Activated T-helper 2 cell treated with anti-CD3 and anti-CD28 coated beads, Interferon-gamma antibody, Interleukin-2, Interleukin-4, amounts not matched to agents 10 μg/mL and 5 μg/mL and 100 μg/mL, durations not matched to agents 14 hours and 24 hours and 36 hours (primary cell): ENCODE results near the gene GNGT1. TPM values are rescaled to one million over a fixed set of nuclear protein-coding genes. Genes with fewer than 3 reads are reported as not detected.
A peak's percentile ranks its signal among the peaks of the same experiment; 100 is the strongest.
"Not testable (repeated sequence)": the region's sequence is repeated elsewhere in the genome, so short reads cannot be mapped to it uniquely, and the experiment has no call there.

ENCODE experiments used
- DNase-seq: peaks from one replicate; pipeline ENCODE4 v3.0.0; 2021; ENCODE audit warnings: low spot score
- H3K27ac Mint-ChIP-seq: one replicate; pipeline ENCODE4 v1.8.0; 2021; ENCODE audit warnings: mixed read lengths
- H3K27me3 Mint-ChIP-seq: one replicate; pipeline ENCODE4 v1.8.0; 2021; ENCODE audit warnings: low read depth, mixed read lengths
- H3K36me3 Mint-ChIP-seq: one replicate; pipeline ENCODE4 v1.8.0; 2021; ENCODE audit warnings: low read depth, mixed read lengths
- H3K4me1 Mint-ChIP-seq: one replicate; pipeline ENCODE4 v1.8.0; 2021; ENCODE audit warnings: low read depth, mixed read lengths
- H3K4me3 Mint-ChIP-seq: one replicate; pipeline ENCODE4 v1.8.0; 2021; ENCODE audit warnings: low read depth, mild to moderate bottlenecking, moderate library complexity, mixed read lengths
- H3K9me3 Mint-ChIP-seq: one replicate; pipeline ENCODE4 v1.8.0; 2021; ENCODE audit warnings: mixed read lengths
- intact Hi-C: fragments of 100-400 bp; cut with micrococcal nuclease; formaldehyde crosslinking; loops from one replicate; pipeline ENCODE4 v1.15.1; 2023
- total RNA-seq: library from RNA; stranded (reverse); gene quantifications from 2 replicates; pipeline ENCODE4 v1.2.3, GENCODE V29; 2022

The GNGT1 gene
- total RNA-seq, 1 donor from 2014 or later, result not detected

DNA sequence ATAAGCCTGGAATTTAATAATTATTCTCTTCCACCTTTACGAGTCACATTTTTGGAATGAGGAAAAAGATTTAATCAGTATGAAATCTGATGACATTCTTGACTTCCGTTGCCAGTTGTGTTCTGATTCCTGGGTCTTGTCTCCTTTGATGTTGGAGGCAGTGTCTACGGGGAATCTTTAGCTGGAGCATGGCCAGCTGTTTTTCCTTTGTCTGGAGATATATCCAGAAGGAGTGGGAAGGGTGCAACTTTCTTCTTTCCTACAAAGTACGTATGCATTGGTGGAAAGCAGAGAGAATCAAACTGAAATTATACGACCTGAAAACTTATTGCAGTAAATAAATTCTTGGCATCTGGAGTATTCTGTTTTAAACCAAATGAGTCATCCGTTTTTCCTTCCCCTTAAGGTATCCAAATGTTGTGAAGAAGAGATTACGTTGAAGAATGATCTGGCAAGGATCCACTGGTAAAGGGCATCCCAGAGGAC is 8.3 kb downstream of the GNGT1 start:
- Mint-ChIP-seq H3K36me3 (no peaks in the 10 kb centered on the region), H3K4me1 (no peaks in the 10 kb centered on the region), H3K9me3 (no peaks in the 10 kb centered on the region), H3K4me3 (no peak overlapping the region), H3K27me3 (peaks cover 14% of the 10 kb centered on the region), H3K27ac (no peak overlapping the region)
- intact Hi-C loops, result no loop called here
- DNase-seq, result no peak

DNA sequence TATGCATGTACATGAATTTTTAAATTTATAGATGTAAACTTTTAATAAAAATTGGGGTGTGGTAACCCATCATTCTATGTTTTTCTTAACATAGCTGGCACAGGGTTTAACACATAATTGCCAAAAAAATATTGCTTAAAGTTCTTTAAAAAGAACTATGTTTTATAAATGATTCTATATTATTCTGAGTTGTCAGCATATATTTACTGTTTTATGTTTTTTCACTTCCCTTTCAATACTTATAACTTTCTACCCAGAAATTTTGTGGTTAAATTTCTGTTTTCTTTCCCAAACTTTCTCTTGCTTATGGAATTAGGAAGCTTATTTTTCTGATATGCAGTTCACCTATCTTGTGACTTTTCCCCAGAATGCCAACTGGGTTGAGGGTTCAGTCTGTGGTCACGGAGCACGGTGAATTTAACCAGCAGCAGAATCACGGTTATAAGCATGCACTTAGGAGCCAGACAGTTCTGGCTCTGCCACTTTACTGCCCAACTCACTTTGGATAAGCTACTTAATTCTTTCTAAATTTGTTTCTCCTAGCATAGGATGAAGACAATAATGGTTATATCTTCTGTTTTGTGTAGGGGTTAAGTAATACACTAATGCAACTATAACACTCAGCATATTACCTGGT is 9.0 kb downstream of the GNGT1 start:
- H3K4me1 Mint-ChIP-seq, H3K9me3 Mint-ChIP-seq, H3K36me3 Mint-ChIP-seq, DNase-seq, intact Hi-C loops, H3K4me3 Mint-ChIP-seq, H3K27ac Mint-ChIP-seq: not testable (repeated sequence)
- H3K27me3 Mint-ChIP-seq, result peaks cover 15% of the 10 kb centered on the region

DNA sequence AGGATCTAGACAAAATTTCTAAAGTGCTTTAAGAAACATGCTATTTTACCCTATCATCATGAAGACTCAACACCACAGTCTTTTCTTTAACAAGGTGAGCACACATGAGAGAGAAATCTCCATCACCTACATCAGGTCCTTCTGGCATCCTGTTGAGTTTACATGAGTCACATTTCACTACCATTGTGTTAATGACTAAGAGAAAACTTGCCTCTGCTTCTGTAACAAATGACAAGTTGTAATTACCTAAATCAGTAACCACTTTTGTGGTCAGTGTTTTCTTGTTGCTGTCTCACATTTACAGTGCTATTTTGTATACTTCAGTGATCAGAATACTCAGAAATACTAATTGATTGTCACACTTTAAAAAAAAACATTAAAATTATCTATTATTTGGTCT is 9.5 kb downstream of the GNGT1 start:
- DNase-seq, H3K4me3 Mint-ChIP-seq, intact Hi-C loops, H3K36me3 Mint-ChIP-seq, H3K27ac Mint-ChIP-seq, H3K9me3 Mint-ChIP-seq, H3K4me1 Mint-ChIP-seq: not testable (repeated sequence)
- peaks cover 15% of the 10 kb centered on the region for H3K27me3 Mint-ChIP-seq

DNA sequence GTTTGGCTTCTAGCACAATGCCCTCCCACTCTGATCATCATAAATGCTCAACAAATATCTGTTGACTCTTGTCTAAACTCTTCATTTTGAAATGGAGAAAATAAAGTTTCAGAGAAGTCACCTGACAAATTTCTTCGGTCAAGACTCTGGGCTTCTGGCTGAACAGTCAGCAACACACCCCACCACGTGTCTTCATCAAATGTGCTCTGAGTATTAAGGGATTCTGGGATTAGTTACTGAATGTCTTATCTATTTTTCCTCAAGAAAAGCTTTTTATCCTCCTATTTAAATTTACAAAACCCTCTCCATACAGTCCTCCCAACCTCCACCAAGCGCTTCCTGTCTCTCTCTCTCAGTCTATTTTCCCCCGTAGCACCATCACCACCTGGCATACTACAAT is 9.9 kb downstream of the GNGT1 start:
- DNase-seq, intact Hi-C loops, H3K27ac Mint-ChIP-seq, H3K4me1 Mint-ChIP-seq, H3K36me3 Mint-ChIP-seq, H3K4me3 Mint-ChIP-seq, H3K9me3 Mint-ChIP-seq: not testable (repeated sequence)
- peaks cover 20% of the 10 kb centered on the region for H3K27me3 Mint-ChIP-seq

DNA sequence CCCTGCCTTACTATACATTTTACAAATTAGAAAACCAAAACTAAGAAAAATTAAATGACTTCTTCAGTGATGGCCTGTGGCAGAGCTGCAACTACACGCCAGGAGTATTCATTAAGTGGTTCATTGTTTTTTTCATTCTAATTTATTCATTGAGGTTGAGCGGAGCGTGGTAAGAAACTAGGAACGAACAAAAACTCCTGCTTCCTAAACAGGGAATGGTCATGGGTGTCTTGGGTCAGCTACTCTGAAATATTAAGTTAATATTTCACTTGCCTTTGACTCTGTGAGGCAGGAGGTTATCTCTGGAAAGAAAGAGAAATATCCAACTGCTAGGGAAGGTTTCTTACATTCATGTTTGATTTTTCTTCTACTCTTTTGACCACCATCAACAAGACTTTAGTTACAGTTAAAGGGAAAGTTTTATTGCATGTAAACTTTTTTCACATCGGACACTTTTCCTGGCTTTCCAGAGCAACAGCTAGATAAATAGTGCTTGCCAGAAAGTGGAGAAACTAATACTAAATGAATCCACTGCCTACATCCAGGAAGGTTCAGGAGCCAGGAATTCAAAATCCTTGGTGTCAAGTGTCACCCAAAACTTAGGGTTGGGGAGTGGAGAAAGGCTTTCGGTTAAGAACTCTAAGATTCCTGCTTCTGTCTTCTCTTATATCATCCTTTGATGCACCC is 14.3 kb downstream of the GNGT1 start:
- no peak for DNase-seq
- Mint-ChIP-seq H3K4me1 (peaks cover 4% of the 10 kb centered on the region), H3K27me3 (peaks cover 34% of the 10 kb centered on the region), H3K4me3 (no peak overlapping the region), H3K27ac (no peak overlapping the region), H3K9me3 (no peaks in the 10 kb centered on the region), H3K36me3 (no peaks in the 10 kb centered on the region)
- intact Hi-C loops, result loop anchor here (5.0 kb wide), 1 partner anchor 82 kb away; the partner anchor contains the start of gene BET1

DNA sequence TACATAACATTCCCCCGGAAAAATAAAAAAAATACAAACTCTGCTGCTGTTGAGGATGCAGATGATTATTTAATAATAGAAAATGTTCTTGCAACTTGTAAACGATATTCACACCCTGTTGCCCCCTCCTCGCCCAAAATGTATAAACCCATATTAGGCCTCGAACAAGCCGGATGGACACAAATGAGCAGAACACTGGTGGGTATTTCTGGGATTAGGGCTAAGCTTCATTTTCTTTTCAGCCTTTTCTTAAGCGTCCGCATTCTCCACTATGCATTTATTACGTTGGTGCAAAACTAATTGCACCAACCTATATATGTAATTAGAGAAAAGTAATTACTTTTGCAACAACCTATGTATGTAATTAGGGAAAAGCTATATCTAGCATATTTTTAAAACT is 14.8 kb downstream of the GNGT1 start:
- H3K4me1 Mint-ChIP-seq, result peaks cover 4% of the 10 kb centered on the region
- no peak for DNase-seq
- no peaks in the 10 kb centered on the region for H3K9me3 Mint-ChIP-seq
- no peaks in the 10 kb centered on the region for H3K36me3 Mint-ChIP-seq
- intact Hi-C loops, result loop anchor here (5.0 kb wide), 1 partner anchor 81 kb away; the partner anchor contains the start of gene BET1
- H3K4me3 Mint-ChIP-seq, result peak overlapping the region; percentile 51
- H3K27ac Mint-ChIP-seq, result no peak overlapping the region
- peaks cover 34% of the 10 kb centered on the region for H3K27me3 Mint-ChIP-seq

DNA sequence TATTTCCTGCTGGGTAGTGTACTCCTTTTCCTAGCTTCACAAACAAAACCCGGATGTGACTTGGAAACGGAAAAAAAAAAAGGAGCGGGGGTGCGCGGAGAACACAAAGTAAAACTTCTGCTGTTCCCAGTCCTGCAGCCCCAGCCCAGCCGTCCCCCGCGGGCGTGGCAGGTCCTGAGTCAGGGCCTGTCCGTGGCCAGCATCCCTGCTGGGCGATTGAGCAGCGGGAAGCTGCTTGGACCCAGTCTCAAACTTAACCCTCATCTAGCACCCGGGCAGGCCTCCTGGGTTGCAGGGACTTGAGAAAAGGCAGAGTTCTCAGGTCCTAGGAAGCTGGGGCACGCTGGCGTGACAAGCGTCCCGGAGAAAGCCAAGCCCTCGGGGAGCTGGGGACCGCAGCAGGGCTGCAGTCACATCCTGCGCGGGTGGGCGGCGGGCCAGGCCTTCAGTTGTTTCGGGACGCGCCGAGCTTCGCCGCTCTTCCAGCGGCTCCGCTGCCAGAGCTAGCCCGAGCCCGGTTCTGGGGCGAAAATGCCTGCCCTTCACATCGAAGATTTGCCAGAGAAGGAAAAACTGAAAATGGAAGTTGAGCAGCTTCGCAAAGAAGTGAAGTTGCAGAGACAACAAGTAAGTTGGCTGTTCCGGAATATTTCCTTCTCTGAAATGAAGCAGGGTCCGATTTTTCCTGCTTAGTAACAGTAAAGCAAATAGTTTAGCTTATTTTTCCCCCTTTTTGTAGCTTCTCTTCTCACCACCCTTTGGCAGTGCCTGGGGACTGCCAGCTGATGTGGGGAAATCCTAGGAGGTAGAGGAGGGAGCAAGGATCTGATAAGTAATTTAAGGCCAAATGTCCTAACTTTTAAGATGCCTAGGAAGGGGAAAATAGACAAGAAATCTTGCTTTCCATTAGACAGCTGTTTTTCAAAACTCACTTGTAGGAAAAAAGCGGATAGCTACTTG is 15.5 kb downstream of the GNGT1 start, which contains the start of gene GNG11:
TSS of gene GNG11 (plus strand) at position 129 of the 960 bp plus-strand sequence. CDS start at position 532, 403 bp downstream.
- intact Hi-C loops, result loop anchor here (5.0 kb wide), 1 partner anchor 80 kb away; the partner anchor contains the start of gene BET1
- peak; percentile 8 for DNase-seq
- peaks cover 31% of the 10 kb centered on the region for H3K27me3 Mint-ChIP-seq
- H3K4me3 Mint-ChIP-seq, result peak within 1 kb of the TSS; percentile 51
- H3K36me3 Mint-ChIP-seq, result no peaks in the 10 kb centered on the region
- peaks cover 4% of the 10 kb centered on the region for H3K4me1 Mint-ChIP-seq
- no peak within 1 kb of the TSS for H3K27ac Mint-ChIP-seq
- no peaks in the 10 kb centered on the region for H3K9me3 Mint-ChIP-seq

DNA sequence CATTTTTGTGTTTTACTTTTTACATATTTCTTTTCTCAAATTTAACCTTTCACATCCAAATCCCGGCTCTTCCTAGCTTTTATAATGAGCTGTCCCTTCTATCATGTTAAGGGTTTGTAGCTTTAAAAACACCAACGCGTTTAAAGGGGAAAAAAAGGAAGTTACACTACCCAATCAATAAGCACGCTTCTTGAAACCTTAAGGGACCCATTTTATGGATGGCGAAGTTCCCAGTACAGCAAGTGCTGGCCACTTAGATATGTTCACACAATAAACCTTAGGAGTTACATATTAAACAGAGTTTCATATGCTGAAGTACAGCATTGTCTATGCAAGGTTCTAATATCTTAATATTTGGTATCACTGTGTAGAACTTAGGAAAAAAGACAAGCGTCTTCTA is 16.9 kb downstream of the GNGT1 start:
- no peak for DNase-seq
- H3K4me3 Mint-ChIP-seq, result no peak overlapping the region
- no peaks in the 10 kb centered on the region for H3K9me3 Mint-ChIP-seq
- peaks cover 4% of the 10 kb centered on the region for H3K4me1 Mint-ChIP-seq
- no peak overlapping the region for H3K27ac Mint-ChIP-seq
- H3K36me3 Mint-ChIP-seq, result no peaks in the 10 kb centered on the region
- intact Hi-C loops, result loop anchor here (5.0 kb wide), 1 partner anchor 79 kb away; the partner anchor contains the start of gene BET1
- peaks cover 26% of the 10 kb centered on the region for H3K27me3 Mint-ChIP-seq

DNA sequence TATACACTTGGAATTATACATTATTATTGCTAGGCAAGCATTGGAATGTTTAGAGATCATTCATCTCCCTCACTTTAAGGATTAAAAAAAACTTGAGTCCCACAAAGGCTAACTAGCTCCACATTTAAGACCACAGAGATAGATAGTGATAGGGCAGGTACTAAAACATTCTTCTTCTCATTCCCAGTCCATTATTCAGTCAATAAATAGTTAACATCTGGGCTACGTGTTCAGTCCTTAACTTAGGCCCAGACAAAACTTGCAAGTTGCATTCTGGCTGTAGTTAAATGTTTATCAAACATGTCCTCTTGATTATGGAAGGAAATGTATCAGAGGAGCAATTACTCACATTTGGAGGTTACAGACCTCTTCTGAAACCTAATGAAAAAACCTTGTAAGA is 17.6 kb downstream of the GNGT1 start:
- peaks cover 26% of the 10 kb centered on the region for H3K27me3 Mint-ChIP-seq
- peaks cover 4% of the 10 kb centered on the region for H3K4me1 Mint-ChIP-seq
- DNase-seq, result no peak
- intact Hi-C loops, result loop anchor here (5.0 kb wide), 1 partner anchor 78 kb away; the partner anchor contains the start of gene BET1
- H3K27ac Mint-ChIP-seq, result no peak overlapping the region
- H3K4me3 Mint-ChIP-seq, result no peak overlapping the region
- no peaks in the 10 kb centered on the region for H3K36me3 Mint-ChIP-seq
- H3K9me3 Mint-ChIP-seq, result no peaks in the 10 kb centered on the region

DNA sequence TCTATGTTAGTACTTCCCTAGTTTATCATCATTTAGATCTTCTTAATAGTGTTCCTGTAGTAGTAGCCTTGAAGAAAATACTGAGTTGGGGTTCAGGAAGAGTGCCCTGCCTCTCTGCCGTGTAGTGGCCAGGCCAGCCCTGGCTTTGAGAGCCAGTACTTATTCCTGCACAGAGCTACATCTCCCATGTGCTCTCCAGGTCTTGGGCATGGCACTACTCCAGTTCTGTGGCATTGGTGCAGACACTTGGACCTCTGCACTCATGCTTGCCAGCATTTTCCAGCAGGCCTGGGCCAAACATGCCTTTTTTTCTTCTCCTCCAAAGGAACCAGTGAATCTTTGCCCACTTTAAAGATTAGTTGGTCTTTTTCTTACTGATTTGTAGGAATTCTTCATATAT is 20.4 kb downstream of the GNGT1 start:
- no peaks in the 10 kb centered on the region for H3K4me1 Mint-ChIP-seq
- DNase-seq, result no peak
- H3K27ac Mint-ChIP-seq, result no peak overlapping the region
- intact Hi-C loops, result no loop called here
- no peaks in the 10 kb centered on the region for H3K9me3 Mint-ChIP-seq
- no peak overlapping the region for H3K4me3 Mint-ChIP-seq
- no peaks in the 10 kb centered on the region for H3K36me3 Mint-ChIP-seq
- peaks cover 22% of the 10 kb centered on the region for H3K27me3 Mint-ChIP-seq

DNA sequence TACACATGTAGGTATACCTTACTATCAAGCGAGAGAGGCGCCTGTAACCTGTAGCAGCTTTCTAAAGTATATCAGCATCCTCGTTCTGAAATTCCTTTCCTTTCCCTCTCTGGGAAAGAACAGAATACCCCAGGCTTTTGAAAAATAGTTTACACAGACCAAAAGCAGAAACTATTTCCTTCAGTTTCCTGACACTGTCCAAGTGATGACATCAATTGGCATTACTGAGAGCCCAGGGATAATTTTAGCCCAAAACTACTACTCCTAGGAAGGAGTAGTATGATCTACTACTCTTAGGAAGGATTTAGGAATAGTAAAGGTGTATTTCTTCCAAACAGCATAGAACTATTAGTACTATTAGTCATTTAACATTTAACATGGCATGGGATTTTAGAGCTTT is 21.2 kb downstream of the GNGT1 start:
- H3K27me3 Mint-ChIP-seq, result peaks cover 22% of the 10 kb centered on the region
- no peaks in the 10 kb centered on the region for H3K4me1 Mint-ChIP-seq
- H3K27ac Mint-ChIP-seq, result no peak overlapping the region
- H3K9me3 Mint-ChIP-seq, result no peaks in the 10 kb centered on the region
- H3K36me3 Mint-ChIP-seq, result no peaks in the 10 kb centered on the region
- intact Hi-C loops, result no loop called here
- DNase-seq, result no peak
- H3K4me3 Mint-ChIP-seq, result no peak overlapping the region

DNA sequence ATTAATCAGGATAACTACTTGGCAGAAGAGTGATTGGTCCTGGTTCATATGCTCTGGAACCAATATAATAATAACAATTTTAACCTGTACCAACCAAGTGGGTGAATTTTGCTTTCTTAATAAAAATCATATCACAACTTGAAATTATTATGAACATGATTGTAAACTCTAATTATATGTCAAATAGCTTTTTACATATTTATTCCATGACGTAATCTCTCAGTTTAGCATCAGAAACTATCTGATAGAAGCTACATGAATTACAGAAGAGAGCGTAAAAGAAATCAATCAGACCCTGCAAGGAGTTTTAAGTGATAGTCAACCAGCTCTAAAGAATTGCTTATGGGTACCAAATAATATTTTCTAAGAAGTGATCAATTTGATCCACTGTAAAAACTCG is 25.3 kb downstream of the GNGT1 start:
- H3K27ac Mint-ChIP-seq, result no peak overlapping the region
- H3K27me3 Mint-ChIP-seq, result peaks cover 7% of the 10 kb centered on the region
- H3K4me1 Mint-ChIP-seq, result no peaks in the 10 kb centered on the region
- H3K9me3 Mint-ChIP-seq, result no peaks in the 10 kb centered on the region
- H3K36me3 Mint-ChIP-seq, result no peaks in the 10 kb centered on the region
- intact Hi-C loops, result no loop called here
- no peak overlapping the region for H3K4me3 Mint-ChIP-seq
- DNase-seq, result no peak
